LNCaP clone FGC (cell line): ENCODE data around the gene RHOT1.

Experiments used
- DNase-seq: peaks from one replicate; pipeline ENCODE4 v3.0.0-alpha.2; 2011; ENCODE audit warnings: low read depth
- H3K4me3 ChIP-seq: 2 replicates; pipeline ENCODE4 v1.5.1; 2011; ENCODE audit warnings: mild to moderate bottlenecking, low read depth, low read length, control low read depth
- CTCF ChIP-seq: IDR thresholded peaks from 2 replicates; pipeline ENCODE4 v1.5.1; 2012; ENCODE audit warnings: mild to moderate bottlenecking; ENCODE audit not compliant: control insufficient read depth, insufficient read depth; ENCODE audit errors: extremely low read depth

The RHOT1 gene

DNA sequence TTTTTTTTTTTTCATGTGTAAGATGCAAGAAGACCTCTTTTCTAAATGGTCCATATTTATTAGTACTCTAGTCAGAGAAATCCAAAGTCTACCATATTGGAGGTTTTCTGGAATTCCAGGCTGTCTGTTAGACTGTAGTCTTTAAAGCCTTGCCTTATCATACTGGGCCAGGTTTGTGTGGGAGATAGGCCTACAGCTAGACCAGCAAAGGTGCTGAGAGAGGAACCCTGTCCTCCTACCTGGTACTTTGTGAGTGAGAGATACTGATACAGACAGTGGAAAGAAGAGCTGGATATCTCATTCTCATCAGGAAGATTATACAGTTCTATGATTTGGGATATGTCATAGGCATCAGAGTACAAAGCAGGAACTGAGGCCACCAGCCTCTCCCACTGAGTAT lies 8.1 kb downstream of the RHOT1 start:
- TF ChIP-seq CTCF, result no peak
- no peak for DNase-seq
- H3K4me3 ChIP-seq, result no peak overlapping the region

- no peak for DNase-seq
- TF ChIP-seq CTCF, result no peak
- no peak overlapping the region for H3K4me3 ChIP-seq
These were observed 9.8 kb downstream of the RHOT1 start for GRCh38 chr17:32152130-32152529.

DNA sequence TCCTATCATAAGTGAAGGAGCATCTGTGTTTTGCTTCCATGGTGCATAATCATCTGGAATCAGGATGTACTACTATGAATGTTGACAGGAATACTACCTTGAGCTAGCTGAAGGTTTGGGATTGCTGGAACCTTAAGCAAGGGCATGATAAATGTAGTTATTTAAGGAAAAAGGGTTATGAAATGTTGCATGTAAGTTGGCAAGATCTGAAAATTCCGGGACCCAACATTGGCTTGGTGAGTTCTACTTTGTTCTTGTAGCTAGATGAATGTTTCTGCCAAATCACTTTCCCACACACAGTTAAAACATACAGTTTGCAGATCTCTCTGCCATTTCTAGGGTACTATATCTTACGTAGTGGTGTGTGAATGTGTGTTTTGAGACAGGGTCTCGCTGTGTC lies 13.6 kb downstream of the RHOT1 start:
- no peak for DNase-seq
- H3K4me3 ChIP-seq, result no peak overlapping the region
- TF ChIP-seq CTCF, result no peak

DNA sequence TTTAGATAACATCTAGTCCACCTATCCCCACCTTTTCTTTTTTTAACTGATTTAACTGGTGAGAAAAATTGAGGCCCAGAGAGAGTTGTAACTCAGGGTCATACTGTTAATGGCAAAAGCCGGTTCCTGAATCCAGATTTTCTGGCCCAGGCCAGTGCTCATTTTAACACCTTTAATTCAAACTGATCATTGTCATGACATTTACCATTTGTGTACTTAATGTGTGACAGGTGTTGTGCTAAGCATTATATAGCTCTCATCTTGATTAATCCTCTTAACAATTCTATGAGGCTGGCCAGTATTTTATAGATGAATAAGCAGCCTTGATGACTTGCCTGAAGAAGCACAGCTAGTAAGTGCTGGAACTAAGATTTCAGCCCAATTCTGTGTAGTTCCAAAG lies 14.4 kb downstream of the RHOT1 start:
- TF ChIP-seq CTCF, result no peak
- no peak for DNase-seq
- no peak overlapping the region for H3K4me3 ChIP-seq

- H3K4me3 ChIP-seq, result no peak overlapping the region
- TF ChIP-seq CTCF, result no peak
- DNase-seq, result peak; percentile 96
These were observed 14.9 kb downstream of the RHOT1 start for GRCh38 chr17:32157225-32157624.

DNA sequence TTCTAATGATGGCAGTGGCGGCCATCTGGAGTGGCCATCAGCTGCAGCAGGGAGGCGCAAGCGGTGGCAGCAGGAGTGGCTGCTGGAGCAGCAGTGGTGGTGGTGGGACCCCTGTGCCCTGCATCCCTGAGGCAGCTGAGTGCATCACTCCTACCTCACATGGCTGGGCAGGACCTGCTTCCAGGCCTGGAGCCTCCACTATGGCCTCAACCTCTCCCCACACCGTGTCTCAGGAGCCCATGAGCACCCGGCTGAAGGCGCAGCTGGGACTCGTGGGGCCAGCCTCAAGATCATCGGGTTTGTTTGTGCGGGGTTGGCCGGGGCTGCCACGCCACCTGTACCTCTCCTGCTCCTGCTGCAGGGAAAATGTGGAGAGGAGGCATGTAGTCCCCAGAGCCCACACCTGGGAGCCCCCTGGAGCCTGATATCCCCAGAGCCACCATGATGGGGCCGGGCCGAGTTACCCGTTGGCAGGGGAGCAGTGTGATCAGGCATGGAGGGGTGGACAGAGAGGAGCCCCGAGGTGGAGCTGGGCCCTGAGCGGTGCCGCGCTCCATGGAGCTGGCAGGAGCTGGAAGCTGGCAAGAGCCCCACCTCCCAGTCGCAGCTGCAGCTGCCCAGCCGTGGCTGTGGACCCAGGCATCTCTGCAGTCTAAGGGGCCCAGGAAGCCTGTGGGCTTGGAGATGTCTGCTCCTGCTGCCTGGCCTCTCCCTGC lies 16.7 kb downstream of the RHOT1 start:
- H3K4me3 ChIP-seq, result no peak overlapping the region
- no peak for TF ChIP-seq CTCF
- no peak for DNase-seq
